C4-2B (cell line): ENCODE results near the gene HIF3A.
"Not testable (repeated sequence)": the region's sequence is repeated elsewhere in the genome, so short reads cannot be mapped to it uniquely, and the experiment has no call there.

Experiments
- H3K27ac ChIP-seq: fragments of 450-650 bp; 2 replicates; pipeline ENCODE4 v1.5.1; 2017
- ZFX ChIP-seq: fragments of 450-650 bp; IDR thresholded peaks from 2 replicates; pipeline ENCODE4 v1.6.1; 2017
- TF ChIP-seq, protein P1 (sequence below): fragments of 450-650 bp; conservative IDR thresholded peaks from 2 replicates; pipeline ENCODE4 v1.5.1; 2017; ENCODE audit warnings: mild to moderate bottlenecking

The HIF3A gene

DNA sequence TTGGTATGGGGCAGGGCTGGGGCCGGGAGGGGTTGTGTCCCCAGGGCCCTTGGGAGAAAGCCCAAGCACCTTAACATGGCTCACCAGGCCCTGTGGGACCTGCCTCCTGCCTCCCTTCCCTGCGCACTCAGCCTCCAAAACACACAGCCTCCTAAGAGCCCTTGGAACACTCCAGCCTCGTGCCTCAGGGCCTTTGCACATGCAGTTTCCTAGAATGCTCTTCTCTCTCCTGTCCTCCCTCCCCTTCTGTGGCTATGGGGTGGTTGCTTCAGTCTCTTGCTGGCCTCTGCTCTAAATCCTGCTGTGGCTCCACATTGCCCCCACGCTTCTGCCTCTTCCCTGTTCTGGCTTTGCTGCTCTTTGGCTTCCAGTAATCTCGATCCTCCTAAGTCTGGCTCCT lies 23.7 kb downstream of the HIF3A start:
- no peak for TF ChIP-seq ZFX
- TF ChIP-seq, protein P1, sequence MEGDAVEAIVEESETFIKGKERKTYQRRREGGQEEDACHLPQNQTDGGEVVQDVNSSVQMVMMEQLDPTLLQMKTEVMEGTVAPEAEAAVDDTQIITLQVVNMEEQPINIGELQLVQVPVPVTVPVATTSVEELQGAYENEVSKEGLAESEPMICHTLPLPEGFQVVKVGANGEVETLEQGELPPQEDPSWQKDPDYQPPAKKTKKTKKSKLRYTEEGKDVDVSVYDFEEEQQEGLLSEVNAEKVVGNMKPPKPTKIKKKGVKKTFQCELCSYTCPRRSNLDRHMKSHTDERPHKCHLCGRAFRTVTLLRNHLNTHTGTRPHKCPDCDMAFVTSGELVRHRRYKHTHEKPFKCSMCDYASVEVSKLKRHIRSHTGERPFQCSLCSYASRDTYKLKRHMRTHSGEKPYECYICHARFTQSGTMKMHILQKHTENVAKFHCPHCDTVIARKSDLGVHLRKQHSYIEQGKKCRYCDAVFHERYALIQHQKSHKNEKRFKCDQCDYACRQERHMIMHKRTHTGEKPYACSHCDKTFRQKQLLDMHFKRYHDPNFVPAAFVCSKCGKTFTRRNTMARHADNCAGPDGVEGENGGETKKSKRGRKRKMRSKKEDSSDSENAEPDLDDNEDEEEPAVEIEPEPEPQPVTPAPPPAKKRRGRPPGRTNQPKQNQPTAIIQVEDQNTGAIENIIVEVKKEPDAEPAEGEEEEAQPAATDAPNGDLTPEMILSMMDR = no peak

DNA sequence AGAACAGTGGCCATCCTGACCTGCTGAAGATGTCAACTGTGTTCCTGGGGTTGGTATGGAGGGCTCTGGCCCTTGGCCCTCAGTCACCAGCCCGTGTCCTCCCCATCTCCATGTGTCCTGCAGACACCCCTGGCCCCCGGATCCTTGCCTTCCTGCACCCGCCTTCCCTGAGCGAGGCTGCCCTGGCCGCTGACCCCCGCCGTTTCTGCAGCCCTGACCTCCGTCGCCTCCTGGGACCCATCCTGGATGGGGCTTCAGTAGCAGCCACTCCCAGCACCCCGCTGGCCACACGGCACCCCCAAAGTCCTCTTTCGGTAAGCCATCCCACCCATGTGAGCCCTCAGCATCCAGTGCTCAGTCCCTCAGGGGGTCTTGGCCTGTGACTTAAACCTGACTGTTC lies 24.8 kb downstream of the HIF3A start:
- TF ChIP-seq ZFX = no peak
- TF ChIP-seq, protein P1 = no peak
- H3K27ac ChIP-seq = no peak overlapping the region

More for the DNA sequence above, 23.7 kb downstream of the HIF3A start:
- H3K27ac ChIP-seq = no peak overlapping the region

DNA sequence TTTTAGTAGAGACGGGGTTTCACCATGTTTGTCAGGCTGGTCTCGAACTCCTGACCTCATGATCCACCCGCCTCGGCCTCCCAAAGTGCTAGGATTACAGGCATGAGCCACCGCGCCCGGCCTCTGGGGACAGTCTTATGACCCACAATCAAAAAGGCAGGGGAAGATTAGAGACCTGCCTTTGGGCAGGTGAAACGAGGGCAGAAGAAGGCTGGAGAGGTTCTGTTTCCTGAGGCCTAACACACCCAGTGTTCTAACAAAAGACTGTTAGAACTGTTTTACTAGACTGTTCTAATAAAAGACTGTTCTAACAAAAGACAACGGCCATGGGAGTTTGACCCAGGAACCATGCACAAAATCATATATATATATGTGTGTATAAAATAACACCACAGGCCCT lies 26.4 kb downstream of the HIF3A start:
- not testable (repeated sequence) for H3K27ac ChIP-seq

DNA sequence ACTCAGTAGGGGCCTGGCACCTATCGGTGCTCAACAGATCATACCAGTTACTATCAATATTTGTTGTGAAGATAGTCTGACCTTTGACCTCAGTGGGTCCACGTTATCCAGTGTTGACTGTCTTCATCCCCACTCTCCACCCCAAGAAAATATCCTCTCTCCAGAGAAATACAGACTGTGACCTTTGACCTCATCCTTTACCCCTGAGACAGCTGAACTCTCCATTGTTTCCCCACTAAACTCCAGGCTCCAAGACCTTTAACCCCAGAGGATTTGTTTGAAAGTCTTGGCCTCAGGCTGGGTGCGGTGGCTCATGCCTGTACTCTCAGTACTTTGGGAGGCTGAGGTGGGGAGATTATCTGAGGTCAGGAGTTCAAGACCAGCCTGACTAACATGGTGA lies 27.4 kb downstream of the HIF3A start:
- no peak for TF ChIP-seq ZFX
- H3K27ac ChIP-seq = no peak overlapping the region

DNA sequence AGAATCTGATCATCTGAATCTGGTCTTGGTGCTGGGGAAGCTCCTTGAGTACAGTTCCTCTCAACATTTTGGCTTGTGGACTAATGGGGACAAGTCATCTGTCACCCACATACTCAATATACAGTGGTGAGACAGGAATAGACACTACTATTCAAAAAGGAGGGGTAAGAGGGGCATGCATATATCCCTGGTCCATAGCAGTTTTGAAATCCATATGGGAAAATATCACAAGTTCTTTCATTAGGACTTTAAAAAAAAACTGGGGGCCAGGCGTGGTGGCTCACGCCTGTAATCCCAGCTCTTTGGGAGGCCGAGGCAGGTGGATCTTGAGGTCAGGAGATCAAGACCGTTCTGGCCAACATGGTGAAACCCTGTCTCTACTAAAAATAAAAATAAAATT lies 29.8 kb downstream of the HIF3A start:
- H3K27ac ChIP-seq = no peak overlapping the region
- TF ChIP-seq, protein P1 = no peak
- TF ChIP-seq ZFX = no peak

DNA sequence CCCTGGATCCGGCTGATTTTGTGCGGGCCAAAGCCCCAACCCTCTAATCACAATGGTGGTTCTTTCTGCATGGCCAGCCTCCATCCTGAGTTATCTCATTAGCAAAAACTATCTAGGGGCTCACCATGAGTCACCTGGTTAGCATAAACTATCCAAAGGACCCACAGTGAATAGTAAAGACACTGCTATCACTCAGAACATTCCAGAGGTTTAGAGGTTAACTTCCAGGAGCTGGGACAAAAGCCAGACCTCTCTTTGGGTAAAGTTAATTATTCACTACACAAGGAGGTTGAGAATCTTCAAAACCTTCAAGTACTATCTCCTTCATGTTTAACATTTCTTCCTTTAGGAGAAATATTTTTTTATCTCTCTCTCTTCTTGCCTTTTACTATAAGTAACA lies 31.2 kb downstream of the HIF3A start:
- no peak for TF ChIP-seq ZFX
- TF ChIP-seq, protein P1 = no peak
- H3K27ac ChIP-seq = no peak overlapping the region

DNA sequence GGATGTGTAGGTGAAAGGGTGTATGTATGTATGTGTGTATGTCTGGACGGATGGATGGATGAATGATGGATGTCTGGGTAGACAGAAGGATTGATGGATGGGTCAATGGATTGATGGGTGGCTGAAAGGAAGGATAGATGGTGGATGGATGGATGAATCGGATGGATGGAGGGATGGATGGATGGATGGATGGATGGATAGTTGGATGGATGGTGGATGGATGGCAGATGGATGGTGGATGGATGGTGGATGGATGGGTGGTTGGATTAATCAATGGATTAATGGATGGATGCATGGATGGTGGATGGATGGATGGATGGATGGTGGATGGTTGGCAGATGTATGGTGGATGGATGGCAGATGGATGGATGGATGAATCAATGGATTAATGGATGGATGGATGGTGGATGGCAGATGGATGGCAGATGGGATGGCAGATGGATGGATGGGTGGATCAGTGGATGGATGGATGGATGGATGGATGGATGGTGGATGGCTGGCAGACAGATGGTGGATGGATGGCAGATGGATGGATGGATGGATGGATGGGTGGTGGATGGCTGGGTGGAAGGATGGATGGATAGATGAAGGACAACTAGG lies 33.6 kb downstream of the HIF3A start:
- TF ChIP-seq ZFX = no peak
- TF ChIP-seq, protein P1 = no peak
- no peak overlapping the region for H3K27ac ChIP-seq

DNA sequence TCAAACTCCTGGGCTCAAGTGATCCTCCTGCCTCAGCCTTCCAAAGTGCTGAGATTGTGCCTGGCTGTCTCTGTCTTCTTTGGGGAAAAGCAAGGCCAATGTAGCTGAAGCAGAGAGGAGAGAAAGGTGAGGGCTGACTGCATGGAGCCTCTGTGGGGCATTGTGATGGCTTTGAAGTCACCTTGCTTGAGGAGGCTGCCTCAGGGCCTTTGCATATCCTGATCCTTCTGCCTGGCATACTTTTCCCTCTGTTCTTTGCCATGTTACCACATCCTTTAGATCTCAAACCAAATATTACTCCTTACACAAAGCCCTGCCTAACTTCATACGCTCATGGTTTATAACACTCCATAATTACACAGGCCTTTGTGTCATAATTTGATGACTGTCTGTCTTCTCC lies 40.6 kb downstream of the HIF3A start:
- TF ChIP-seq, protein P1 = no peak
- no peak for TF ChIP-seq ZFX
- no peak overlapping the region for H3K27ac ChIP-seq
